Inferior parietal cortex (tissue), 1 donor: Measurements from ENCODE around the gene GAP43.

Experiments
- DNase-seq: peaks from one replicate; pipeline ENCODE4 v3.0.0-alpha.2; 2016; ENCODE audit errors: extremely low spot score

Gene GAP43

DNA sequence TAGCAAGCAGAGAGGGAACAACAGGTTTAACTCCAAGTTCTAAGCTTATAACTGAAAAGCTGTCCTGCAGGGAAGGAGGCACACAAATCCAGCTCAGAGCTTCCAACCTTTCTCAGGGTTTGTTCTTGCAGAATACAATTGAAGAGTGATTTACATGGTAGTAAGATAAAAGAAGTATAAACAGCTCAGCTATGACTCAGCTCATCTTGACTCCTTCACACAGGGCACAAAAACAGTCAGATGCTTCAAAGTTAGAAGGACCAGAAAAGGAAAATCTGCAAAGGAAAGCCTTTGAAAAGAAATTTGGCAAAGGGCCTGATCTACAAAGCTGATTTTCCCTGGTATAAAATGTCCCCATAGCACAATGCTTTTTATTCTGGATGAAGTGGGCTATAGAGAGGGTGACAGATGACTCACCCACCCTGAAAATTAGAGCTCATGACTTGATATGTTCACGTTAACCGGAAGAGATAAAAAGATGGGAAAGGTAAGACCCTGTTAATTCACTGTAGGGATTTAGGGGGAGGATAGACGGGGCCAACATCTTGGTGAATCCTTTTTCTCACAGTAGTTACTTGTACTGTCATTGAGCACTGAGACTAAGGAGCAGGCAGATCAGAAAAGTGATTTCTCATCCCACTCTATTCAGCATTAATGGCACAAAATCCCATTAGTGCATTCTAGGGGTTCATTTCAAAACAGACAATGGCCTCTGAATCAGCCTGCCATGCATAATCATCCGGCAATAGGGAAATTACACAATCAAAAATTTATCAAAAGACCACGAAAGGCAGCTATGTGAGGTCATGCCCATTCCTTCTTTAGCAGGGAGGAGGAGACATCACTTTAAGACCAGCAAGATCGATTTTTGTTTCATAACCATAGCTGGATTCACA lies 143.5 kb downstream of the GAP43 start:
- no peak for DNase-seq

DNA sequence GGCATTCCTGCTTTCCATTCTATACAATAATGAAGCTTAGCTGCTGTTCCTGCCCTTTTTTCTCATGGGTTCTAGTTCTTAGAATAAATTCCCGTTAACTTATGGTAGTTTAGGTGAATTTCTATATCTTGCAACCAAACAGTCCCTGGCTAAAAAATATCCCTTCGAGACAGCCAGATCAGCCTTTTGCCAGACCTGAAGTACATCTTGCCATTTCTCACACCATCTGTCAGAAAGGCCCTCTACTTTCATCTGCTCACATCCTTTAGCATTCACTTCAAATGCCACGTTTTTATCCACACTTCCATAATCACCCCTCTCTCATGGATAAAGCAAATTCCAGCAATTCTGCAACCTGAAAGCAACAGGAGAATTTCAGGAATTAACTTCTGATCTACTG lies 145.4 kb downstream of the GAP43 start:
- no peak for DNase-seq
